ENCODE measurements around the gene DISP2.

DISP2 gene

GRCh38 chr15:40325700-40326099, 32.3 kb upstream of the DISP2 start:
- DNase-seq (ENCODE audit: low read depth): no peak

GRCh38 chr15:40327457-40327856, 30.6 kb upstream of the DISP2 start:
- no peak for DNase-seq (ENCODE audit: low read depth)

- DNase-seq (ENCODE audit: low read depth): peak; percentile 47
Measured at GRCh38 chr15:40328176-40328575, 29.8 kb upstream of the DISP2 start.

GRCh38 chr15:40328751-40329150, 29.3 kb upstream of the DISP2 start:
- DNase-seq (ENCODE audit: low read depth): no peak

GRCh38 chr15:40329804-40330203, 28.2 kb upstream of the DISP2 start:
- no peak for DNase-seq (ENCODE audit: low read depth)

- no peak for DNase-seq (ENCODE audit: low read depth)
Measured at GRCh38 chr15:40330368-40330836, 27.6 kb upstream of the DISP2 start.

GRCh38 chr15:40331026-40331425, 27.0 kb upstream of the DISP2 start:
- no peak for DNase-seq (ENCODE audit: low read depth)

- DNase-seq (ENCODE audit: low read depth): no peak
Measured at GRCh38 chr15:40331637-40332036, 26.4 kb upstream of the DISP2 start.

GRCh38 chr15:40332113-40332781, 25.8 kb upstream of the DISP2 start:
- DNase-seq (ENCODE audit: low read depth): no peak

GRCh38 chr15:40333922-40334492, 24.0 kb upstream of the DISP2 start:
- no peak for DNase-seq (ENCODE audit: low read depth)

GRCh38 chr15:40334541-40334940, 23.5 kb upstream of the DISP2 start:
- DNase-seq (ENCODE audit: low read depth): no peak

- DNase-seq (ENCODE audit: low read depth): no peak
Measured at GRCh38 chr15:40334941-40335795, 22.9 kb upstream of the DISP2 start.

- no peak for DNase-seq (ENCODE audit: low read depth)
Measured at GRCh38 chr15:40335938-40336743, 21.9 kb upstream of the DISP2 start.

GRCh38 chr15:40336744-40337122, 21.3 kb upstream of the DISP2 start:
- DNase-seq (ENCODE audit: low read depth): no peak

GRCh38 chr15:40337597-40337996, 20.4 kb upstream of the DISP2 start:
- DNase-seq (ENCODE audit: low read depth): no peak

GRCh38 chr15:40338041-40338657, 19.9 kb upstream of the DISP2 start:
- DNase-seq (ENCODE audit: low read depth): peak; percentile 49

- peak; percentile 96 for DNase-seq (ENCODE audit: low read depth)
Measured at GRCh38 chr15:40338921-40339620, 18.9 kb upstream of the DISP2 start.

- DNase-seq (ENCODE audit: low read depth): no peak
Measured at GRCh38 chr15:40339621-40339945, 18.4 kb upstream of the DISP2 start.

- DNase-seq (ENCODE audit: low read depth): no peak
Measured at GRCh38 chr15:40340038-40340739, 17.8 kb upstream of the DISP2 start.

GRCh38 chr15:40340740-40341400, 17.1 kb upstream of the DISP2 start, which contains the start of gene CCDC9B:
Gene CCDC9B (minus strand): TSS chr15:40340939. CDS start chr15:40340819, 120 bp downstream.
- DNase-seq (ENCODE audit: low read depth): no peak
